HG02642 (cell line): ENCODE data around the gene CDC5L.
"Not testable (repeated sequence)": the region's sequence is repeated elsewhere in the genome, so short reads cannot be mapped to it uniquely, and the experiment has no call there.

Experiments used
- ATAC-seq: cut with Tn5 transposase; IDR thresholded peaks from one replicate; pipeline ENCODE4 v1.9.1; 2021; ENCODE audit warnings: mild to moderate bottlenecking; ENCODE audit not compliant: unreplicated experiment, poor library complexity

CDC5L gene

DNA sequence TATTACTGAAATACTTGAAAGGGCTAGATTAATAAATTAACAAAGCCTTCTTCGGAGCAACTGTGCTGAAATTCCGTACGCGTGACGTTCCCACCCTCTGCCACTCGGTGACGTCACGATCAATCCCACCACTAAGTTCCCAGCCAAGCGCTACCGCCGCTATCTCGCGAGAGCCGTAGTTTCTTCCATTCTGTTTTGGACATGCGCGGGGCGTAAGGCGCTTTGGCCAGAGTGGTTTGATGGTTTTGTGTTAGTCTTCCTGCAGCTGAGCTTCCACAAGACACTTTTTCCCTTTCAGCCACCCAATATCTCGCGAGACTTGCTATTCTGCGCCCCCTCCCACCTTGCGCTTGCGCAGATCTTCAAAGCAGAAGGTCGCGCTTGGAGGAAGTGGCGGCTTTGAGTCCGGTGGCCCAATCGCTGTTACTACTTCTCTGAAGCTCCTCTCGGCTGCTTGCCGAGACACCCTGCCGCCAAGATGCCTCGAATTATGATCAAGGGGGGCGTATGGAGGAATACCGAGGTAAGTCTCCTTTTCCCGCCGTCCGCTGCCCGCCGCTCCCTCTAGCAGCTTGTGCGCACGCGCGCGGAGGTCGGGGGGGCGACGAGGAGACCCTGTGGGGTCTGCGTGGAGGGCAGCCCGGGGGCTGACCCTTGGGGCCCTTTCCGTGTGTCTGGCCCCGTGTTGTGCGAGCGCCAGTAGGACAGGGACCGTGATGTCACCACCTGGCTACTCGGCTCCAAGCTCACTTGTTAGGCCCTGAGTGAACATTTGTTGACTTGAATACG is at the start of gene CDC5L:
Gene CDC5L, plus strand, starts transcription at position 361 of the 789 bp plus-strand sequence. Its CDS starts 118 bp downstream, at position 479.
- ATAC-seq, result peak; percentile 92

GRCh38 chr6:44338228-44339122 is 49.0 kb upstream of the CDC5L start:
- ATAC-seq, result peak; percentile 64

DNA sequence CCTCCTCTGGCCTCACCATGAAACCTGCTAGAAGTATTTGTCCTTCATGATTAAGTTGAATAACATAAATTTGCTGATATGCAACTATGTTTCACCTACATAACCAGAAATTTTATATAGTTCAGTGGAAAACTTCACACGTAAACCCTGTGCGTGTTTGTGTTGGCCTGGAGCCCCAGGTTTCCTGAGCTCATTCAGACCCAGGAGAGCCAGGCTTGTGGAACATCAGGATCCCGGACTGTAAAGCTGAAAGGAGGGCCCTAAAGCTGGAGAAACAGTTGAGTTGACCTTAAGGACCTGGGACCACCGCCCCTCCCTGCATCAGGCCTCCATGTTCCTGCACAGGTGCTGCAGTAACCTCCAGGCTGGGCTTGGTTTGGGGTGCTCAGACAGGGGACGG is 48.2 kb upstream of the CDC5L start:
- ATAC-seq, result no peak

DNA sequence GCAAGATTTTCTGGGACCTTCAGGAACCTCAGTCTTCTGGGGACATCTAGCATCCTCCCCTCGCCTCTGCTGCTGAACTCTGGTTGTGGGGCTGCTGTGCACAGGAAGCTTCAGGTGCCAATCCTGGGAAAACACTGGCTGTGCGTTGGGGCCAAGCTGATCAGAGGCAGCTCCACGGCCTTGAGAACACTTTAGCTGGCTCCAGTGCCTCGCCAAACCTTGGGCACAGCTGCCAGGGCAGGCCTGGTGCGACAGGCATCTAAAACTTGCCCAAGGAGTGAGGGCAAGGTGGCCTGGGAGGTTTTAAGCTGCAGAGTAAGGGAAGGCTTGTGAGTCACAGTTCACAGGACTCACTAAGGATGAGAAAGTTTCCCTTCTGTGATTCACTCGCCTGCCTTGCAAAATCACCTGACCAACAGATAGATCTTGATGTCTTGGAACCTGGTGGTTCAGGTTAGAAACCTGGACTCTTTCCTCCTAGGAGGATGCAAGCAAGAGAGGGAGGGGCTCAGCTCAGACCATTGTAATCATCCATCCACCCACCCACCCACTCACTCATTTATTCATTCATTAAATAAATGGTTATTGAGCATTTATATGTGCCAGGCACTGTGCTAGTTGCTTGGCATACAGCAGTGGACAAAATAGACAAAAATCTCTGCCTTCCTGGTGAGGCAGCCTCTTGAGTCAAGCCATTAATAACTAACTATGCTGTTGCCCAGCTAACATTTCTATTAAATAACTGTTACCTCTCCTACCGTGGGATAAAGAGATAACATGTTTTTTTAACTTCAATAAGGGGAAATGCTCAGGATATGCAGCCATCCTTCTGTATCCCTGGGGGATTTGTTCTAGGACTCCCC is 47.5 kb upstream of the CDC5L start:
- ATAC-seq, result no peak

DNA sequence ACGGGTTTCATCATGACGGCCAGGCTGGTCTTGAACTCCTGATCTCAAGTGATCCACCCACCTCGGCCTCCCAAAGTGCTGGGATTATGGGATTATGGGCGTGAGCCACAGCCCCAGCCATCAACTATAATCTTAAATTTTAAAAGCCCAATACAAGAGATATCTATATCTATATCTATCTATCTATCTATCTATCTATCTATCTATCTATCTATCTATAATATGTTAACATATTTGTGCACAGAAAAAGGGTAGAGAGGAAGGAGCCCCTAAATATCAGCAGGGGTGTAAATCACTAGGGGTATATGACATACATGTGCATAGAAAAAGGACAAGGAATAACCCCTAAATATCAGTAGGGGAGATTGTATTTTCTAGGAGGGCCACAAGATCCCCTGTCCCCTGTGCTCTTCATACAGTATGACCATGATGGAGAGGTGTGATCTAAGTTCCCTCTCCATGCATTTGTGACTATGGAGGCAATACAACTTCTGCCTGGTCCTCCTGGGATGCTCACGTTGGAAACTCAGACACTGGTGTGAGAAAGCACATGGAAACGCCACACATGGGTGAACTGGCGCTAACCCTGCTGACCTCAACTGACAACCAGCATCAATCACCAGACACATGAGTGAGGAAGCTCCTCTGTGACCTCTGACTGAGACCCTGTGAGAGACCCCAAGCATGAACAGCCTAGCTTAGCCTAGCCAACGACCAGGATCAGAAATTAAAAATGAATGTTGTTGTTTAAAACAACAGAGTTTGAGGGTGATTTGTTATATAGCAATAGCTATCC is 46.2 kb upstream of the CDC5L start:
- ATAC-seq, result no peak

- ATAC-seq, result no peak
Observed at GRCh38 chr6:44342052-44342451, 45.5 kb upstream of the CDC5L start.

DNA sequence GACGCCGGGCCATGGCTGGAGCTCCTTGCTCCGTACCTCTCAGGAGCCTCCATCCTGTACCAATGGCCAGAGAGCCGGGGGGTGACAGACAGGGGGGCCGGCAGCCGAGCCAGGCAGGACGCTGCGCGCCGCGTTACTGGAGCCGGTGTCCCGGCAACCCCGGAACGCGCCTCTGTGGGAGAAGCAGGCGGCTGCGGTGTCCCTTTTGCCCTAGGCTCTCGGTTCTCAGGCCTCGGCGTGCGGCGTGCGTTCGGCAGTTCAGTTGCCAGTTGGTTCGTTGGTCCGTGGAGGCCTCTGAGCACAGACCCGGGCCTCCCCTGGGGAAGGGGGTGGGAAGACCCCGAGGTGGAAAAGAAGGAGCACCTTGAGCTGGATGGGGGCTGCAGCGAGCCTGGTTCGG is 45.0 kb upstream of the CDC5L start, which contains the start of gene SPATS1:
Gene SPATS1, plus strand, starts transcription at position 162 of the 400 bp plus-strand sequence. CDS start 446 bp downstream, outside the sequence.
- ATAC-seq, result no peak

DNA sequence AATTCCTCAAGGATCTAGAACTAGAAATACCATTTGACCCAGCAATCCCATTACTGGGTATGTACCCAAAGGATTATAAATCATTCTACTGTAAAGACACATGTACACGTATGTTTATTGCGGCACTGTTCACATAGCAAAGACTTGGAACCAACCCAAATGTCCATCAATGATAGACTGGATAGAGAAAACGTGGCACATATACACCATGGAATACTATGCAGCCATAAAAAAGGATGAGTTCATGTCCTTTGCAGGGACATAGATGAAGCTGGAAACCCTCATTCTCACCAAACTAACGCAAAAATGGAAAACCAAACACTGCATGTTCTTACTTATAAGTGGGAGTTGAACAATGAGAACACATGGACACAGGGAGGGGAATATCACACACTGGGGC is 40.7 kb upstream of the CDC5L start:
- ATAC-seq, result not testable (repeated sequence)

DNA sequence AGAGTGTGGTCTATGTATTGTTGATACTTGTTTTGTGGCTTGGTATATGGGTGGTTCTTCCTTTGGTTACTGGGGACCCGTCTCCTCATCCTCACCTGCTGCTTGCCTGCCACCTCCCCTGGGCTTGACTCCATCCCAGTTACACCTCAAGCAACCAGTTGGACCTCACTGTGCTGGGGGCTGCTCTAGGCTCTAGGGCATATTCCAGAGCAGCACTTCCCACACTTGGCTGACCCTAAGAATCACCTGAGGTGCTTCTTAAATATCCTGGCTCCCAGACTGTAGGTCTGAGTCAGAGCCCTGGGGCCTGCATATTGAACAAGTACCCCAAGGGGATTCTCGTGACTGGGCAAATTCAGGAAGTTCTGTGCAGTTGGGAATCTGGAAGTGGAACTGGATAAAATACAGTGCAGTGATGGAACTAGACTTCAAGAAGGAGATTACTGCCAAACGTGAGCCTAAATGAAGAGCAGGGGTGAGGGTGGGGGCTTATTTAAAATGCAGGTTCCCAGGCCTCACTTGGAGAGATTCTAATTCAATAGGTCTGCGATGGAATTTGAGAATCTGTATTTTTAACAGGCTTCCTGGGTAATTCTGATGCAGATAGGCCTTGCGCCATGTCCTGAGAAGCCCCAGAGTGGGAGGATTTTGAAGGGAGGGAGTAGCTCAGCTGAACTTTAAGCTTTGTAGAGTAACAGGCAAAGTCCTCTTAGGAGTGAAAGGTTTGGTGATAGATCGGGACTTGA is 37.4 kb upstream of the CDC5L start:
- ATAC-seq, result no peak

DNA sequence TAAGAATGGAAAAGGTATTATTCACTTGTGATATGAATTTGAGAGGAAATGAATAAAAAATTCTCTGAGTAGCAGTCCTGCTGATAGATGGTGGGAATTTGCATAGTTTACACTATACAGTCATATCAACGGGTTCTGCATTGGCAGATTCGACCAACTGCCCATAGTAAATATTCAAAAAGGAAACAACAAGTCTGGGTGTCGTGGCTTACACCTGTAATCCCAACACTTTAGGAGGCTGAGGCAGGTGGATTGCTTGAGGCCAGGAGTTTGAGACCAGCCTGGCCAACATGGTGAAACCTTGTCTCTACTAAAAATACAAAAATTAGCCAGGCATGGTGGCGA is 36.9 kb upstream of the CDC5L start:
- ATAC-seq, result not testable (repeated sequence)

GRCh38 chr6:44352259-44352658 is 35.2 kb upstream of the CDC5L start:
- ATAC-seq, result no peak

GRCh38 chr6:44353336-44353735 is 34.2 kb upstream of the CDC5L start:
- no peak for ATAC-seq

DNA sequence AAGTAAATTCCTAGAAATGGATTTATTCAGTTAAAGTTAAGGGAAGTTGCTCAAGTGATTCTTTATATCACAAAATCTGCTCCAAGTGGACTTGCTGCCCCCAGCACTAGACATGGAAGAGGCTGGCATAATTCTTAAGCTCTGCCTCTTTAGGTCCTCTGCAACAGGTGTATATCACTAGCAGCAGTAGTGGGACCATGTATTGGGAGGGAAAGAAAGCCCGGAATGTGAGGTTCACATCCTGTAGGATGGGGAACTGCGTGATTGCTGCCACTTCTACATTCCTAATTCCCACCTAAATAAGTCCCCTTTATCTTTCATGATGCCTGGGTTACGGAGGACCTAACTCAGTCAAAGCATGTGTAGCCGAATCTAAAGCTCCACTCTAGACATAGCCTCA is 31.9 kb upstream of the CDC5L start:
- no peak for ATAC-seq

DNA sequence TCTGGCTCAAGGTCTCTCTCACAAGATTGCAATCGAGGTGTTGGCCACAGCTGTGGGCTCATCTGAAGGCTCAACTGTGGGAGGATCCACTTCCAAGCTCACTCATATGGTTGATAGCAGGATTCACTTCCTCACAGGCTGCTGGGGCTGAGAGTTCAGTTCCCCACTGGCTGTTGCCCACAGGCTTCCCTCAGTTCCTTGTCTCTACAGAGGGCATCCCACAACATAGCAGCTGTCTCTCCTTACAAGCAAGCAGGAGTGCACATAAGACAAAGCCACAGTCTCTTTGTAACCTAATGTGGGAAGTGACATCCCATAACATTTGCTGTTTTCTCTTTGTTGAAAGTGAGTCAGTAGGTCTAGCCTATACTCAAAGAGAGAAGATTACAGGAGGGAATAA is 31.0 kb upstream of the CDC5L start:
- no peak for ATAC-seq

DNA sequence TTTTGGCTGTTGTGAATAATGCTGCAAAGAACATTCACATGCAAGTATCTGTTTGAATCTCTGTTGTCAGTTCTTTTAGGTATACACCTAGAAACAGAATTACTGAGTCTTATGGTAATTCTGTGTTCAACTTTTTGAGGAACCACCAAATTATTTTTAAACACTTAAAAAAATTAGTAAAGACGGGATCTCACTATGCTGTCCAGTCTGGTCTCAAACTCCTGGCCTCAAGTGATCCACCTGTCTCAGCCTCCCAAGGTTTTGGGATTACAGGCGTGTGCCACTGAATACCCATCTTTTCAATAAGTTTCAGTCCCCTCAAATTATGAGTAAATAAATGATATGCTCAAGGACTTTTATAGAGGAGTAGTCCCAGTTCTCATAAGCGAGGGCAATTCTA is 27.5 kb upstream of the CDC5L start:
- no peak for ATAC-seq

DNA sequence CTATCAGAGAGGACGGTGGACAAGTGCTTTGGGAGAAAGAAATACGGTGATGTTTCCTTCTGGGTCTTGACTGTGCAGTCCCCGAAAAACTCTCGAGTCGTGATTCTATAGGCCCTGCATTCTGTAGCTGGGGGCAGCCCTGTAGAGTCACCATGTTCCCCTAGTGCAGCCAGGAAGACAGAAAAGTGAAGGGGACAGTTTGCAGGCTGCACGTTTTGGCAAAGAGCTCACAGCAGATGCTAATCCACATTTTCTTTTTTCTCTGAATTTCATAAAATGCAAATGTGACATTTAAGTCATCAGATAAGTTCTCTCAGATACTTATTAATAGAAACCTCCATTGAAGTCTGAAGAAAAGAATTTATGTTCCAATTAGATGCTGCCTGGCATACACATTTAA is 25.6 kb upstream of the CDC5L start:
- no peak for ATAC-seq

- ATAC-seq, result no peak
Observed at GRCh38 chr6:44363377-44363926, 24.1 kb upstream of the CDC5L start.

- no peak for ATAC-seq
Observed at GRCh38 chr6:44366781-44367180, 20.7 kb upstream of the CDC5L start.

DNA sequence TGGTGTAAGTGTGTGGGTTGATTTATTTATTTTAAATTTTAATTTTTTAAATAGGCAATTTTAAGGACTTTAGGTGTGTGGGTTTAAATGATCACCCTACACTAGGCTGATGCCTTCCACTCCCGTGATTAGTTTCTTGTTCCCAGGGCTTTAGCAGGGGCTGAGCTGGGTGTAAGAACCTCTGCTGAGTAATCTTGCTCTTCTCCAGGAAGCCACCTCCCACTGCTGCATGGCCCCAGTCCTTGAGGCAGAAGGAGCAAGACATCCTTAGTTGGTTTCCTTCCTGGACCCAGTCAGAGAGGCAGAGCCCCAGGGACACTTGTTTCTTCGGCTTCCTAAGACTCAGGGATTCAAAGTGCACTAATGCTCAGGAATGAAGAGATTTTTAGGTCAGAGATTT is 19.8 kb upstream of the CDC5L start:
- ATAC-seq, result no peak
